ENCODE results near the gene SLFN14.
"Not testable (repeated sequence)": the region's sequence is repeated elsewhere in the genome, so short reads cannot be mapped to it uniquely, and the experiment has no call there.

SLFN14 gene

GRCh38 chr17:35540589-35541404 is 19.8 kb downstream of the SLFN14 start:
- Histone ChIP-seq H3K4me1 (ENCODE audit: control insufficient read depth in 1 of 2, insufficient read depth in 2 of 2, low read length in 2 of 2) (peaks cover 7 to 11% of the 10 kb centered on the region in 2 donors), H3K27ac (ENCODE audit: low read length) (peak overlapping the region; percentile 91), H3K27me3 (ENCODE audit: low read depth, low read length) (no peaks in the 10 kb centered on the region), H3K9me3 (ENCODE audit: control insufficient read depth in 1 of 2, low read length in 2 of 2) (no peaks in the 10 kb centered on the region), H3K4me3 (ENCODE audit: low read depth in 1 of 2, low read length in 2 of 2) (peak overlapping the region; percentile 59 to 73), H3K36me3 (ENCODE audit: control insufficient read depth in 1 of 2, insufficient read depth in 2 of 2, low read length in 2 of 2) (no peaks in the 10 kb centered on the region)

- H3K27me3 ChIP-seq (ENCODE audit: low read depth, low read length), result no peaks in the 10 kb centered on the region
- no peaks in the 10 kb centered on the region for H3K36me3 ChIP-seq (ENCODE audit: control insufficient read depth in 1 of 2, insufficient read depth in 2 of 2, low read length in 2 of 2)
- H3K4me3 ChIP-seq (ENCODE audit: low read depth in 1 of 2, low read length in 2 of 2), result peak overlapping the region in 1 of 2 donors; percentile 19
- no peak overlapping the region for H3K27ac ChIP-seq (ENCODE audit: low read length)
- H3K9me3 ChIP-seq (ENCODE audit: control insufficient read depth in 1 of 2, low read length in 2 of 2), result no peaks in the 10 kb centered on the region
- peaks cover 7 to 11% of the 10 kb centered on the region in 2 donors for H3K4me1 ChIP-seq (ENCODE audit: control insufficient read depth in 1 of 2, insufficient read depth in 2 of 2, low read length in 2 of 2)
These were observed 21.0 kb downstream of the SLFN14 start for GRCh38 chr17:35539659-35540026.

GRCh38 chr17:35537601-35538141 is 22.9 kb downstream of the SLFN14 start, which contains the start of gene SLFN12L:
SLFN12L (minus strand) TSS chr17:35537678; CDS start chr17:35522364, 15,314 bp downstream.
- Histone ChIP-seq H3K4me3 (ENCODE audit: low read depth in 1 of 2, low read length in 2 of 2) (peak within 1 kb of the TSS in 1 of 2 donors; percentile 48), H3K27ac (ENCODE audit: low read length) (peak within 1 kb of the TSS; percentile 41), H3K4me1 (ENCODE audit: control insufficient read depth in 1 of 2, insufficient read depth in 2 of 2, low read length in 2 of 2) (peaks cover 7 to 11% of the 10 kb centered on the region in 2 donors), H3K36me3 (ENCODE audit: control insufficient read depth in 1 of 2, insufficient read depth in 2 of 2, low read length in 2 of 2) (no peaks in the 10 kb centered on the region), H3K27me3 (ENCODE audit: low read depth, low read length) (no peaks in the 10 kb centered on the region), H3K9me3 (ENCODE audit: control insufficient read depth in 1 of 2, low read length in 2 of 2) (no peaks in the 10 kb centered on the region)

GRCh38 chr17:35536664-35537171 is 23.9 kb downstream of the SLFN14 start:
- H3K36me3 ChIP-seq (ENCODE audit: control insufficient read depth in 1 of 2, insufficient read depth in 2 of 2, low read length in 2 of 2), result no peaks in the 10 kb centered on the region
- H3K4me1 ChIP-seq (ENCODE audit: control insufficient read depth in 1 of 2, insufficient read depth in 2 of 2, low read length in 2 of 2), result peaks cover 7 to 11% of the 10 kb centered on the region in 2 donors
- no peak overlapping the region for H3K27ac ChIP-seq (ENCODE audit: low read length)
- H3K9me3 ChIP-seq (ENCODE audit: control insufficient read depth in 1 of 2, low read length in 2 of 2), result no peaks in the 10 kb centered on the region
- H3K4me3 ChIP-seq (ENCODE audit: low read depth in 1 of 2, low read length in 2 of 2), result no peak overlapping the region
- no peaks in the 10 kb centered on the region for H3K27me3 ChIP-seq (ENCODE audit: low read depth, low read length)

- H3K36me3 ChIP-seq (ENCODE audit: control insufficient read depth in 1 of 2, insufficient read depth in 2 of 2, low read length in 2 of 2); H3K4me3 ChIP-seq (ENCODE audit: low read depth in 1 of 2, low read length in 2 of 2); H3K27ac ChIP-seq (ENCODE audit: low read length); H3K27me3 ChIP-seq (ENCODE audit: low read depth, low read length); H3K9me3 ChIP-seq (ENCODE audit: control insufficient read depth in 1 of 2, low read length in 2 of 2); H3K4me1 ChIP-seq (ENCODE audit: control insufficient read depth in 1 of 2, insufficient read depth in 2 of 2, low read length in 2 of 2): not testable (repeated sequence)
These were observed 25.2 kb downstream of the SLFN14 start for GRCh38 chr17:35535406-35535805.

- Histone ChIP-seq H3K4me3 (ENCODE audit: low read depth in 1 of 2, low read length in 2 of 2) (no peak overlapping the region), H3K36me3 (ENCODE audit: control insufficient read depth in 1 of 2, insufficient read depth in 2 of 2, low read length in 2 of 2) (no peaks in the 10 kb centered on the region), H3K27me3 (ENCODE audit: low read depth, low read length) (no peaks in the 10 kb centered on the region), H3K4me1 (ENCODE audit: control insufficient read depth in 1 of 2, insufficient read depth in 2 of 2, low read length in 2 of 2) (peaks cover 6 to 7% of the 10 kb centered on the region in 2 donors), H3K27ac (ENCODE audit: low read length) (no peak overlapping the region), H3K9me3 (ENCODE audit: control insufficient read depth in 1 of 2, low read length in 2 of 2) (no peaks in the 10 kb centered on the region)
These were observed 26.0 kb downstream of the SLFN14 start for GRCh38 chr17:35534576-35535093.

- no peaks in the 10 kb centered on the region for H3K27me3 ChIP-seq (ENCODE audit: low read depth, low read length)
- no peak overlapping the region for H3K4me3 ChIP-seq (ENCODE audit: low read depth in 1 of 2, low read length in 2 of 2)
- no peaks in the 10 kb centered on the region for H3K4me1 ChIP-seq (ENCODE audit: control insufficient read depth in 1 of 2, insufficient read depth in 2 of 2, low read length in 2 of 2)
- H3K27ac ChIP-seq (ENCODE audit: low read length), result no peak overlapping the region
- no peaks in the 10 kb centered on the region for H3K9me3 ChIP-seq (ENCODE audit: control insufficient read depth in 1 of 2, low read length in 2 of 2)
- H3K36me3 ChIP-seq (ENCODE audit: control insufficient read depth in 1 of 2, insufficient read depth in 2 of 2, low read length in 2 of 2), result no peaks in the 10 kb centered on the region
These were observed 29.5 kb downstream of the SLFN14 start for GRCh38 chr17:35531160-35531559.

- no peak overlapping the region for H3K27ac ChIP-seq (ENCODE audit: low read length)
- no peaks in the 10 kb centered on the region for H3K36me3 ChIP-seq (ENCODE audit: control insufficient read depth in 1 of 2, insufficient read depth in 2 of 2, low read length in 2 of 2)
- no peaks in the 10 kb centered on the region for H3K4me1 ChIP-seq (ENCODE audit: control insufficient read depth in 1 of 2, insufficient read depth in 2 of 2, low read length in 2 of 2)
- H3K9me3 ChIP-seq (ENCODE audit: control insufficient read depth in 1 of 2, low read length in 2 of 2), result no peaks in the 10 kb centered on the region
- no peak overlapping the region for H3K4me3 ChIP-seq (ENCODE audit: low read depth in 1 of 2, low read length in 2 of 2)
- H3K27me3 ChIP-seq (ENCODE audit: low read depth, low read length), result no peaks in the 10 kb centered on the region
These were observed 30.8 kb downstream of the SLFN14 start for GRCh38 chr17:35529866-35530265.

GRCh38 chr17:35529326-35529725 is 31.3 kb downstream of the SLFN14 start:
- not testable (repeated sequence) for H3K36me3 ChIP-seq (ENCODE audit: control insufficient read depth in 1 of 2, insufficient read depth in 2 of 2, low read length in 2 of 2); H3K27ac ChIP-seq (ENCODE audit: low read length); H3K9me3 ChIP-seq (ENCODE audit: control insufficient read depth in 1 of 2, low read length in 2 of 2); H3K4me3 ChIP-seq (ENCODE audit: low read depth in 1 of 2, low read length in 2 of 2); H3K4me1 ChIP-seq (ENCODE audit: control insufficient read depth in 1 of 2, insufficient read depth in 2 of 2, low read length in 2 of 2); H3K27me3 ChIP-seq (ENCODE audit: low read depth, low read length)

GRCh38 chr17:35523296-35523695 is 37.3 kb downstream of the SLFN14 start:
- H3K27ac ChIP-seq (ENCODE audit: low read length), result no peak overlapping the region
- H3K36me3 ChIP-seq (ENCODE audit: control insufficient read depth in 1 of 2, insufficient read depth in 2 of 2, low read length in 2 of 2), result no peaks in the 10 kb centered on the region
- no peaks in the 10 kb centered on the region for H3K9me3 ChIP-seq (ENCODE audit: control insufficient read depth in 1 of 2, low read length in 2 of 2)
- no peaks in the 10 kb centered on the region for H3K27me3 ChIP-seq (ENCODE audit: low read depth, low read length)
- H3K4me1 ChIP-seq (ENCODE audit: control insufficient read depth in 1 of 2, insufficient read depth in 2 of 2, low read length in 2 of 2), result no peaks in the 10 kb centered on the region
- no peak overlapping the region for H3K4me3 ChIP-seq (ENCODE audit: low read depth in 1 of 2, low read length in 2 of 2)

GRCh38 chr17:35521654-35522256 is 38.9 kb downstream of the SLFN14 start:
- H3K4me1 ChIP-seq (ENCODE audit: control insufficient read depth in 1 of 2, insufficient read depth in 2 of 2, low read length in 2 of 2); H3K27ac ChIP-seq (ENCODE audit: low read length); H3K4me3 ChIP-seq (ENCODE audit: low read depth in 1 of 2, low read length in 2 of 2): not testable (repeated sequence)

More at GRCh38 chr17:35521654-35522256, 38.9 kb downstream of the SLFN14 start:
- H3K36me3 ChIP-seq (ENCODE audit: control insufficient read depth in 1 of 2, insufficient read depth in 2 of 2, low read length in 2 of 2); H3K9me3 ChIP-seq (ENCODE audit: control insufficient read depth in 1 of 2, low read length in 2 of 2); H3K27me3 ChIP-seq (ENCODE audit: low read depth, low read length): not testable (repeated sequence)

Measured in muscle layer of duodenum (tissue), 2 donors.